ENCODE measurements around the gene LCE3A.
"Not testable (repeated sequence)": the region's sequence is repeated elsewhere in the genome, so short reads cannot be mapped to it uniquely, and the experiment has no call there.

The LCE3A gene, protein sequence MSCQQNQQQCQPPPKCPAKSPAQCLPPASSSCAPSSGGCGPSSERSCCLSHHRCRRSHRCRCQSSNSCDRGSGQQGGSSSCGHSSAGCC

DNA sequence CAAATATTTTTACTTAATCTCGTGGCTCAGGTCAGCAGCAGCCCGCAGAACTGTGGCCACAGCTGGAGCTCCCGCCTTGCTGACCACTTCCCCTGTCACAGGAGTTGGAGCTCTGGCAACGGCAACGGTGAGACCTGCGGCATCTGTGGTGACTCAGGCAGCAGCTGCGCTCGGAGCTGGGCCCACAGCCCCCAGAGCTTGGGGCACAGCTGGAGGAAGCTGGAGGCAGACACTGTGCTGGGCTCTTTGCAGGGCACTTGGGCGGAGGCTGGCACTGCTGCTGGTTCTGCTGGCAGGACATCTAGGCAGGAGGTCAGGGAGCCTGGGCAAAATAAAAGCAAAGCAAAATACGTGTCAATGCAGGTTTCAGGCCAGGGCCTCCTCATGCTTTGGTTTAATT, at the start of gene LCE3A:
TSS of gene LCE3A (minus strand) at position 301 of the 400 bp plus-strand sequence. CDS start at position 301, 0 bp downstream.
- DNase-seq = no peak

DNA sequence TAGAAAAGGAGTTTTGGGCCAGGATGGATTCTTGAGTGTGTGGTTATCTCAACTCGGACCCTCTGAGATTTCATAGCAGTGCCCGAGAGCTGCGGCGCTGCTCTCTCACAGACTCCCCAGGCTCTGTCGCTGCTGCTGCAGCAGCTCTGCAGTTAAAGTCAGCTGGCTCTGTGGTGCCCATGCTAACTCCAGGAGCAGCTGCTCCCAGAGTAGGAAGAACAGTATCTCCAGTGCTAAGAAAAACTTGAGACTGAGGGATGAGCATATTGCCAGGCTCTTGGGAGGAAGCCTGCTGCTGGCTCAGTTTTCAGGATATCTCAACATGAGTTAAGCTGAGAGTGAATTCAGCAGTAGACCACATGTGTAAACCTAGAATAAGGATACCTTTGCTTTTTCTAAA, 44.7 kb upstream of the LCE3A start:
- no peak for DNase-seq

DNA sequence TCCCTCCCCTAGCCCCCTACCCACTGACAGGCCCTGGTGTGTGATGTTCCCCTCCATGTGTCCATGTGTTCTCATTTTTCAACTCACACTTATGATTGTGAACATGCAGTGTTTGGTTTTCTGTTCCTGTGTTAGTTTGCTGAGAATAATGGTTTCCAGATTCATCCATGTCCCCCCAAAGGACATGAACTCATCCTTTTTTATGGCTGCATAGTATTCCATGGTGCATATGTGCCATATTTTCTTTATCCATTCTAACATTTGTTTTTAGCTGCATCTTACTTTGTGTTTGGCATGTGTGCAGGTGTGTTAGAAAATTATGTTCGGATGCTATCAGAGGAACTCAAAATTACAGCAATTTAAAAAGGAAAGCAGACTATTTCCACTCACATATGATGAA, 43.3 kb upstream of the LCE3A start:
- DNase-seq = not testable (repeated sequence)

DNA sequence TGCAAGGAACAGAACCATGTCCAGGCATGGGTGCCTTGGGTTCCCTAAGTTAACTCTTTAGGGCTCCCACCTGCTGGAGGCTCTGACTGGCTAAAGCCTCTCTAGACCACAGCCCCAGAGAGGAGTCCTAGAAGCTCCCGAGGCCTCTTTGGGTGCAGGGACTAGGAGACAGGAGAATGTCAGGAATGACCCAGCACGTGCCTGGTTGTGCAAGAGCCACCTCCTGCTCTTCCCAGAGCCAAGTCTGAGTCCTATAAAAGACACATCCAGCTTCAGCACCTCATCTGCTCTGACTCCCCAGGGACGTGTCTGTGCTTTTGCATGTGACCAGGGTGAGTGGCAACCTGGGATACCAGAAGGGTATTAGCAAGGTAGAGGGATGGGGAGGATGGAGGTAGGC, 40.2 kb upstream of the LCE3A start, which contains the start of gene LCE2D:
TSS of gene LCE2D (plus strand) at position 283 of the 400 bp plus-strand sequence. CDS start 726 bp downstream, outside the sequence.
- no peak for DNase-seq

DNA sequence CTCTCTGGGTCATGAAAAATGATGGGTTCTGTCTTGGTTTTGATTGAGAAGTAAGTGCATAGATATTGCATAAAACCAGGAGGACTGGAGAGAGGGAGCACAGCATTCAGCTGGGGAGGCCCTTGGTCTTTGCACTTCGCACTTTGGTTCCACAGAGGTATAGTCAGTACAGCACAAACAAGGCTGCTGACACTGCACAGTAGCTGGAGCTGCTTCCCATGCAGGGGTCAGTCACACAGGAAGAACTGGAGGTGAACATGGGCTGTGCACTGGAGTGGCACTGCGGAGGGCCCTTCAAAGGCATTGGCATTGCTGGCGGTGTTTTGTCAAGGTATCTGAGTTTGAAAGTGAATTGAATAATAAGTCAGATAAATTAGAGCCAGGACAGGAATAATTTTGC, 35.7 kb upstream of the LCE3A start:
- DNase-seq = no peak

DNA sequence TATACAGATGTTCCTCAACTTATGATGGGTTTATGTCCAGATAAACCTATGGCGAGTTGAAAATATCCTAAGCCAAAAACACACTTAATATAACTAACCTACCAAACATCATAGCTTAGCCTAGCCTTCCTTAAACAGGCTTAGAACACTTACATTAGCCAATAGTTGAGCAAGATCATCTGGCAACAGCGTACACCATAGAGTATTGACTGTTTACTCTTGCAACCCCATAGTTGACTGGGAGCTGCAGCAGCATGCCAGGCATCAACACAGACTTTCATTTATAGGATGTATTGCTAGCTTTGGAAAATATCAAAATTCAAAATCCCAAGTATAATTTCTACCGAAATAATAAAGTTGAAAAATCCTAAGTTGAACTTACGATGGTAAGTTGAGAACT, 34.8 kb upstream of the LCE3A start:
- DNase-seq = no peak

DNA sequence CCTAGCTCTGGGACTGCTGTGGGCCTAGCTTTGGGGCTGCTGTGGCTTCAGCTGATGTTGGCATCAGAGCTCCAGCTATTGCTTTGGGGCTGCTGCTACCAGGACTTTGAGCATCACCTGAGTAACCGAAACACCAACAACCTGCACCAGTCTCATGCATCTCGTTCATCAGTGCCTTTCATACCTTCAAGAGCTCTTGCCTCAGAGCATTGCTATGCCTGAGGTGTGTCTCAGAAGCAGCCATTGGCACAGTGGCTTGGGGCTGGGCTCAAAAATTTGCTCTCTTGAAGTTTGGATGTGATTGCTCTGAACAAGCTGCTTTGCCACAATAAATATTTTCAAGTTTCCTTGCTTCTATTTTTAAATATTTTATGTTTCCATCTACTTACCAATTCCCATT, 33.6 kb upstream of the LCE3A start:
- DNase-seq = no peak

DNA sequence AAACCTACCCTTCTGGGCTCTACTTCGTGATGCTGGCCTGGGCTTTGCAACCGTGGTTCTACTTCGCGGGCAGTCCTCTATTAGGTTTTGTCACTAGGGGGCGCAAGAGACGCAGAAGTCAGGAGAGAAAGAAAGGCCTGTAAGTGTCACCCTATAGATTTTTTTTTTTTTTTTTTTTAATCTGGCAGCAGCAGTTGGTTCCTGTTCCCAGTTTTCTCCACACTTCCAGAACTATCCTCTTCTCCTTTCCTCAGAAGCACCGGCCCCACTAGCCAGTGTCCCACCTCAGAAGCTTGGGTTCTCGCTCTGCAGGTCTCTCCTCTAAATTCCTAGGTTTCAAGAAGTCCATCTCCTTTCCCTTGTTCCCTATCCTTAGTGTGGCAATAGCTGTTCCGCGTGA, 31.2 kb upstream of the LCE3A start:
- peak; percentile 61 for DNase-seq

DNA sequence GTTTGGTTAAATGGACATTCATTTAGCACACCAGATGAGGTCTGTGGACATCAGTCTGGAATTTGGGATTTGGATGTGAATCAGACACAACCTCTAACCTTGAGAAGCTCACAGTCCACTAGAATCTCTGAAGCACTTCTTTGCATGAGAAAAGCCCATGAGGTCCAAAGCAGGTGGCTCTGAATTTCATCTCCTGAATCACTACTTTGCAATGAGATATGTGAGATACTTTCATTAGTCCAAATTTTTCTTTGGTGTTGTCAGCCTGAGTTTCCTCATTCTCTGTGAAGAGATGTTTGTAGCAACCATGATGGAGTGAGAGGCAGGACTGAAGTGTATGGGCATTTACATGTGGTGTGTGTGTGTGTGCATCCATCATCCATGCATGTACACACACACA, 23.8 kb upstream of the LCE3A start:
- DNase-seq = no peak

DNA sequence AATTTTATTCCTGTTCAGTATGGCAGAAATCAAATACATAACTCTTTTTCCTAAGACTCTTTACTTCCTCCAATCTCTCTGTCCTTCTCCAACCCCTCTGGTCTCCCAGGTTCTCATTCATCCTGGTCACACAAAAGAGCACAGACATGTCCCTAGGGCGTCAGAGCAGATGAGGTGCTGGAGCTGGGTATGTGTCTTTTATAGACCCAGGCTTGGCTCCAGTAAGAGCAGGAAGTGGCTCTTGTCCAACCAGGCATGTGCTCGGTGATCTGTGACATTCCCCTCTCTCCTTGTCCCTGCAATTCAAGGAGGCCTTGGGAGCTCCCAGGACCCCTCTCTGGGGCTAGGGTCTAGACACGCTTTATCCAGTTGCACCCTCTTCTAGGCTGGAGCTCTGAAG, 22.2 kb upstream of the LCE3A start:
- DNase-seq = no peak

DNA sequence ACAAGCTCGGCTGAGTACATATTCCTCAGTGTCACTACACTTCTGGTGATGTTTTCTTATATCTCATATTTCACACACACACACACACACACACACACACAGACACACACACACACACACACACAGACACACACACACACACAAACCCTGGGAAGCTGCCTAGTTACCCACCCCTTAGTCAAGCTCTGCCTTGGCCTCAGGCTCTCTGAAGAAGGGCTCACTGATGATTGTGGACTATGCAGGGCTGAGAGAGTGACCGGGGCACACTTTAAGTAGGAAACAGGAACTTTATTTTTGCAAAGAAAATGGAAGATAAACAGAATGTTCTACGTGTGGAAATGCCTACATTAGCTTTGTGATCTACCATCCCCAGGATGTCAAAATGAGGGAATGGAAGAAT, 21.0 kb upstream of the LCE3A start:
- no peak for DNase-seq

DNA sequence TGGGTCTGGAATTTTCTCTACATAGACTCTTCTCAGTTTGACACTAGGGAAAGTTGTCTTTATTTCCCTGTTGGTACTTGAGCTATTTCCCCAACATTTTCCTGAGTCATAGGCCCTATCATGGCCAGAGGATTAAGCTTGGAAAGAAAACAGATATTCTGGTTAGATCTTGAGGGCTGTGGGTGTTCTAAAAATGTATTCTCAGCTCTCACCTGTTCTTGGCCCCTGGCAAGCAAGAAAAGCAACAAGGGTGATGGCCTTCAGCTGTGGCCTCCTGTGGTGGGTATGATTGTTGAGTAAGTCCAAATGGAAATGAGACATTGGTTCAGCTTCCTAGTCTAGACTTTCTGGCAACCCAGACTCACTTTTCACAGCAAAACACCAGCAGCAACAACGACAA, 17.4 kb upstream of the LCE3A start:
- no peak for DNase-seq

DNA sequence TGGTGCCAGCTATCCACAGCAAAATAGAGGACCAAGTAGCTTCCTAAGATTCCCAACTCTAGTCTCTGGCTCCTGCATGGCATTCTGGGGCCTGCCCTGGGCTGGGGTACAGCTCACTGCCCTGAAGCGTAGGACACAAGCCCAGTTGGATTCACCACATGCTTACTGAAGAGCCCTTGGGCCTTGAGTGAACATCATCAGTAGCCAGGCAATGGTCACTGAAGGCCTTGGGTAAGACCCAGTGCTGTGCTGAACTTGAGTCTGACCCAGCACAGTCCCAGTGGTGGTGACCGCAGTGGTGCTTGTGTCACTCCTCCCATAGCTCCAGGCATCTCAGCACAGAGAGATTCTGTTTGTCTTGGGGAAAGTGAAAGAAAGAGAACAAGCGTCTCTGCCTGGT, 7.7 kb upstream of the LCE3A start:
- DNase-seq = no peak

DNA sequence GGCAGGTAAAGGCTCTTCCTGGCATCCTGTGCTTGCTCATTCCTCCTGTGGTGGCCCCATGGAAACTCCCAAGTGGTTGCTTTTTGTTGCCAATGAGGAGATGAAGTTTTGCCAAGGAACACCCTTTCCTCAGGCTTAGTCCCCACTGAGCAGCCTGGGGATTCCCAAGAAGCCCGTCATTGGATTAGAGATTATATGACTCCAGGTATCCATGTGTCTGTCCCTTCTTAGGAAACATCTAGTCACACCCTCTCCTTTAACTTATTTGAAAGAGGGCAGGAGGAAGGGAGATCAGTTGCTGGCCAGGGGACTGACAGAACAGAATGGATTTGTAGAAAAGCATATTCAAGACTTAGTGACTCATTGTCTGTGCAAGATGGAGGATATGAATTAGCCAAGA, 3.8 kb upstream of the LCE3A start:
- no peak for DNase-seq

DNA sequence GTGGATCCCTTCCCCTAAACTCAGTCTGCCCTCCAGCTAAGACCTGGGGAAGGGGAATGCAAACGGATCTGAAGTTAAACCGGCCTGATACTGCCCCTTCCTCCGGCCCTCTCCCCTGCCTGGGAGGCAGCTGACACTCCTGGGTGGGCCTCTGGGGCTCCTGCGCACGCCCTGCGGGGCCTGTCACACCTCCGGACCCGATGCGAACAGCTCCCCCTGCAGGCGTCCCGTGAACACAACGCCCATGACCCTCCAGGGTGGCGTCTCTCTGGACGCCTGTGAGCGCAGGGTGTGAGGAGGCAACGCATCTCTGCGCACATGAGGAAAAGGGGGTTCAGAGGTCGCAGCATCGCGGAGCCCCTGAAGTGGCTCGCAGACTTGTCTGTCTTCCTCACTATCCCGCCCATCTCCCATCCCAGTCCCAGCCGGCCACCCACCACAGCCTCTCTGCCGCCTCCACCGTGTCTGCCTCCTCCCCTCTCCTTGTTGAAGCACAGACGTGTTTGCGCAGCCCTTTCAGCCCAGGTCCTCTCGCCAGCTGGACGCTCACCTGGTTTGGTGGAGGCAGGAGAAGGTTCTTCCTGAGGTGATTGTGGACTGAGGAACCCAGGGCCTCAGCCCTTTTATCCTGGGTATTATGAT, 421 bp upstream of the LCE3A start:
- peak; percentile 8 for DNase-seq

DNA sequence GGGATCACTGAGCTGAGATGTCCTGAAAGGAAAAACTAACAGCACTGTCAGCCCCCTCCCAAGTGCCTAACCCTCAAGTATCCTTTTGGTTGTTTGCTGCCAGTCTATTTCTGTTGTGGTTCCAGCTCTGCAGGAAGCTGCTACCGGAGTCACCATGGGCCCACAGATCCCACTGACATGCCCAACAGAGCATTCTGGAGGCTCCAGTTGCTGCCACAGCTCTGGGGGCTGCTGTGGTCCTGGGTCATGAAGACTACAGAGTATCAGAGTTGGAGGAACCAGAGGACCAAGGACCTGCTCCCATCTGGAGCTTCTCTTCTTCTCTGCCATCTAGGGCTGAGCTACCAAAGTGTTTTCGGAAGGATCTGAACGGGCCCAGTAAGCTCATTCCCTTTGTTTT, 910 bp downstream of the LCE3A start:
- no peak for DNase-seq

DNA sequence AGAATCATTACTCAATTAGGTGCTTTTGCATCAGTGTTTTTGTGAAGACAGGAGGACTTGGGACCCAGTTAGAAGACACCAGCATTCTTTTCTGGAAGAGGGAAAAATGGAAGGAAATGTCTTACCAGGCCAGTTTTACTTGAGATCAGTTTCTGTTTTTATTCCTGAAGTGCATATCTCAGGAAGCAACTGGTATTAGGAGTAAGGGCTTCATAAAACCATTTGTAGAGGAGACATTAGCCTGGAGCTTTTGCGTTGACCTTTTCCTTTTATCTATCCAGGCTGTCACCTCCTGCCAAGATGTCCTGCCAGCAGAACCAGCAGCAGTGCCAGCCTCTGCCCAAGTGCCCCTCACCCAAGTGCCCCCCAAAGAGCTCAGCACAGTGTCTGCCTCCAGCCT, 9.4 kb downstream of the LCE3A start, which contains the start of gene LCE3B:
TSS of gene LCE3B (plus strand) at position 301 of the 400 bp plus-strand sequence. CDS start at position 301, 0 bp downstream.
- no peak for DNase-seq

DNA sequence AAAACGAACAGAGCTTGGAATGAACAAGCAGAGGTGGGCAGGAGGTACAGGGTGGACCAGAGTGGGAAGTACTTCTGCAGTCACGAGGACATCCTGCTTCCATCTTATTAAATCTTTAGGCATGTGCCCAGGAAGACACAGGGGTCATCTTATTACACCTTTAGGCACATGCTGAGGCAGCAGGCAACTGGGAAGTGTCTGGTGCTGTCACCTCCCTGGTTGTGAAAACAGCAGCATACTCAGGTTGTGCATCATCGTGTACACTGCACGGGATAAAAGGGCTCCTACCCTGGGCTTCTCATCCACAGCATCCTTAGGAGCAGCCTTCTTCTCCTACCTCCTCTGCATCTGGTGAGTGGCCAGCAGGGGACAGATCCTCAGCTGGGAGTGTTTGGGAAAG, 23.0 kb downstream of the LCE3A start, which contains the start of gene LCE3C:
TSS of gene LCE3C (plus strand) at position 301 of the 400 bp plus-strand sequence. CDS start 498 bp downstream, outside the sequence.
- no peak for DNase-seq

DNA sequence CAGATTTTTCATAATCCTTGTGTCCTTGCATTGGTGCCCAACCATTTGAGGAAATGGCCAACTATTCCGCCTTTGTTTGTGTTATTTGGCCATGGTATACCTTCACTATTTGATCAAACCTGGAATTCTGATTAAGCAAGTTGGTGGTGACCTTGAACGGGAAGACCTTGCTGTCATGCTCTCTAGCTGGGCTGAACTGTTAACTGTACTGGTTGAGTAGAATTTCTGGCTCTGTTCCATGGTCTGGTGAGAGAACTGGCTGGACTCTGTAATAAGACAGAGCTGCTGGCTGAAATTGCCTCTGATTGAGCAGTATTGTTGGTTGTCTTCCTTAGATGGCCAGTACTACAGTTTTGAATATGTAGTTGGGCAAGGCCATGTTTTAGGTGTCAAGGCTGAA, 25.9 kb downstream of the LCE3A start:
- no peak for DNase-seq

DNA sequence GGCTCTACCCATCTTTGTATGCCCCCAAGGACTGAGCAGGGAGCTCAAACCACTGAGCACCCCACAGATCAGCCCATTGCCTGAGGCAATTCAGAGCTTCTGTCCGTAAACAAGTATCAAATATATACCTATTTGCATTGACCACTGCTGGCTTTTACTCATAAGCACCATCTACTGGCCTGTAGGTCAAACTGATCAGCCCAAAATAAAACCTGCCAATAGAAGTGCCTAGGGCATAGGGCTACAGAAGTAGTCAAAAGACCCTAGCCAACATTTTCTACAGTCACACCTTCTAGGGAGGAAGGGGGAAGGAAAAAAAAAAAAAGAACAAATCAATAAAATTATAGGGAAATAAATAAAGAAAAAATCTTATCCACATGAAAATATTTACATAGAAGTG, 37.3 kb downstream of the LCE3A start:
- no peak for DNase-seq

DNA sequence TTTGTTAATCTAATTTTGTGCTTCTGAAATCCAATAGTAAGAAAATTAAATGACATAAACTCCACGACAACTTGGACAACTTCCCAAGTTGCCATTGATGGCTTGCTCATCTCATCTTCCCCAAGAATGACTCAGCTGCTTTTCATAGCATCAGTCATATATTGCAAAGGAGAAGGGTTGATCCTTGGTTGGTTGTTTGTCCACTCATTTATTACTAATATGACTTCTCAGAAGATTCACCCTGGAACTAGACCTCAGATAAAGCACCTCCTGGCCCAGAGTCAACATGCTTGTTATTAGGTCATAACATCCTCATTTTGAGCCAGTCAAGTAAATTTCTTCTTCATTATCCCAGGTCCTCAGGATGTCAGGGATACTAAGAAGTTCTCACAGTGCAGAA, 40.3 kb downstream of the LCE3A start:
- DNase-seq = no peak

DNA sequence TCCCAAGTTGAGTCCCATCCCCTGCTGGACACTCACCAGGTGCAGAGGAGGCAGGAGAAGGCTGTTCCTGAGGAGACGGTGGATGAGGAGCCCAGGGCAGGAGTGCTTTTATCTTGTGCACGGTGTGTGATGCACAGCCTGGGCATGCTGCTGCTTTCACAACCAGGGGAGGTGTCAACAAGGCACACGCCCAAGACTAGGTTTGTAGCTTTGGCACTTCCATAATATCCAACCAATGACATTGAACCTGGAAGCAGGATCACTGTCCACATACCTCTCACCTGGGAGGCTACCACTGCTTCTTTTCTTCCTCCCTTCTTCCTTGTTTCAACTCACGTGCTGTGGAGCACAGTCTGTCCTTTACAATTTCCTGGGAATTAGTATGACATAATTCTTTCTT, 42.5 kb downstream of the LCE3A start, which contains the start of gene LCE3D:
TSS of gene LCE3D (minus strand) at position 84 of the 400 bp plus-strand sequence. CDS start 580 bp downstream, outside the sequence.
- no peak for DNase-seq

DNA sequence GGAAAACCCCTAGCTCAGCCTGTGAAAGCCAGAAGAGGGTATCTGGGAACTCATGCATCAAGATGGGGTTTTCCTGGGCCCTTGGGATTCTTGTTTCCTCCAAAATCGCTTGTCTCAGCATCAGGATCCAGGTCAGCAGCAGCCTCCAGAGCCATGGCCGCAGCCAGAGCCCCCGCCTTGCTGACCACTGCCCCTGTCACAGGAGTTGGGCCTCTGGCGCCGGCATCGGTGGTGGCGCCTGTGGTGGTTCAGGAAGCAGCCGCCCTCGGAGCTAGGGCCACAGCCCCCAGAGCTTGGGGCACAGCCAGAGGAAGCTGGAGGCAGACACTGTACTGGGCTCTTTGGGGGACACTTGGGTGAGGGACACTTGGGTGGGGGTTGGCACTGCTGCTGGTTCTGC, 43.4 kb downstream of the LCE3A start:
- not testable (repeated sequence) for DNase-seq

DNA sequence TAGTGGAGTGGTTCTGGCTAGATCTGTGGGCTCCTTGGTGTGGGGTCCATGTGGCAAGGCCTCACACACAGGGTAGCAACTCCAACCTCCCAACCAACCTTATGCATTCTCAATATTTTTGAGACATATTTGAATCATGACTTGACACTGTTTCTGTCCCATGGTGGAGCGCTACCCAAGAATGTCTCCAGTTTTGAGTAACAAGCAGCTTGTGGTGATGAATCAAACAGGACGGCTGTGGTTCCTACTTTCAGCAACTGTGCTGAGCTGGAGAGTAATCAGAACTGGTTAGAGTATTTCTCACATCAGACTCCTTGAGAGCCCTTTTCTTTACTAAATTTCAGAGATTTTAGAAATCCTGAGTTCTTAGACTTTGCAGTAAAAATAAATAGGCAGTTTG, 45.7 kb downstream of the LCE3A start:
- peak; percentile 21 for DNase-seq
